Glutamatergic neuron (in vitro differentiated cells): ENCODE results near the gene PRR12. TPM values are rescaled to one million over a fixed set of nuclear protein-coding genes. Genes with fewer than 3 reads are reported as not detected.

Experiments
- DNase-seq: peaks from one replicate; pipeline ENCODE4 v3.0.0; 2022
- H3K27ac Mint-ChIP-seq: one replicate; pipeline ENCODE4 v1.8.0; 2020; ENCODE audit warnings: mild to moderate bottlenecking, mixed read lengths, inconsistent platforms; ENCODE audit not compliant: unreplicated experiment
- H3K27me3 Mint-ChIP-seq: one replicate; pipeline ENCODE4 v1.8.0; 2020; ENCODE audit warnings: mild to moderate bottlenecking, moderate library complexity, mixed read lengths, inconsistent platforms; ENCODE audit not compliant: unreplicated experiment
- H3K36me3 Mint-ChIP-seq: one replicate; pipeline ENCODE4 v1.8.0; 2020; ENCODE audit warnings: mild to moderate bottlenecking, mixed read lengths, inconsistent platforms; ENCODE audit not compliant: unreplicated experiment
- H3K4me1 Mint-ChIP-seq: one replicate; pipeline ENCODE4 v1.8.0; 2020; ENCODE audit warnings: mild to moderate bottlenecking, low read depth, mixed read lengths, inconsistent platforms; ENCODE audit not compliant: unreplicated experiment
- H3K4me3 Mint-ChIP-seq: one replicate; pipeline ENCODE4 v1.8.0; 2020; ENCODE audit warnings: mild to moderate bottlenecking, mixed read lengths, inconsistent platforms; ENCODE audit not compliant: unreplicated experiment
- H3K9me3 Mint-ChIP-seq: one replicate; pipeline ENCODE4 v1.8.0; 2020; ENCODE audit warnings: mild to moderate bottlenecking, moderate library complexity, mixed read lengths, inconsistent platforms; ENCODE audit not compliant: unreplicated experiment
- CTCF ChIP-seq: fragments of 200-600 bp; sonication (generic); IDR thresholded peaks from one replicate; pipeline ENCODE4 v1.5.0; 2021; ENCODE audit not compliant: partially characterized antibody, unreplicated experiment
- total RNA-seq: library from RNA; stranded (reverse); fragmentation: NEBNext Ultra II Directional; extraction: Animal tissue kit (Norgen Biotek cat#: 25700); gene quantifications from one replicate; pipeline ENCODE4 v1.2.1, GENCODE V29; 2021; ENCODE audit not compliant: unreplicated experiment

PRR12 gene
- total RNA-seq, 1 donor from 2014 or later = 39.2 TPM

DNA sequence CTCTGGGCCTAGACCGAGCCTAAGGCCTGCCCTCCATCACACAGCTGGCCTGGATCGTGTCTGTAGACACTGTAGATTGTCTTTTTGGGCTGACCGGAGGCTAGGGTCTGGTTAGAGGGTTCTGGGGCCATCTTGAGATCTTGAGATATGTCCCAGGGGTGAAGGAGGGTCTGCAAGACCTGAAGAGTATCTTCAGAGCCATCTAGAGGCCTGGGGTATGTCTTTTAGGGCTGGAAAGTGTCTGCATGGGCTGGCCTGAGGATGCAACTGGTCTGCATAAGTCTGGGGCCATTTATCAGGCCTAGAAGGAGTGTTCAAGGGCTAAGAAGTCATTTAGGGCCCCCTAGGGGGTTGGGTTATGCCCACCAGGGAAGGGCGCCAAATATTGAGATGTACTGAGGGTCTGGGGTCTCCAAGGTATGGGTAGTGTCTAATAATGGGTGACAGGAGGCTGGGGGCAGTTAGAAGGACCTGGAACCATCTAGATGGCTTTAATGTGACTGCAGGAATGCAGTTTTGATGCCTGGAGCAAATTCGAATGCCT lies 51.6 kb downstream of the PRR12 start:
- Mint-ChIP-seq H3K9me3 (peaks cover 14% of the 10 kb centered on the region), H3K4me3 (peak overlapping the region; percentile 100), H3K4me1 (peaks cover 38% of the 10 kb centered on the region), H3K36me3 (no peaks in the 10 kb centered on the region), H3K27me3 (peaks cover 11% of the 10 kb centered on the region), H3K27ac (peak overlapping the region; percentile 96)
- TF ChIP-seq CTCF = no peak
- no peak for DNase-seq

DNA sequence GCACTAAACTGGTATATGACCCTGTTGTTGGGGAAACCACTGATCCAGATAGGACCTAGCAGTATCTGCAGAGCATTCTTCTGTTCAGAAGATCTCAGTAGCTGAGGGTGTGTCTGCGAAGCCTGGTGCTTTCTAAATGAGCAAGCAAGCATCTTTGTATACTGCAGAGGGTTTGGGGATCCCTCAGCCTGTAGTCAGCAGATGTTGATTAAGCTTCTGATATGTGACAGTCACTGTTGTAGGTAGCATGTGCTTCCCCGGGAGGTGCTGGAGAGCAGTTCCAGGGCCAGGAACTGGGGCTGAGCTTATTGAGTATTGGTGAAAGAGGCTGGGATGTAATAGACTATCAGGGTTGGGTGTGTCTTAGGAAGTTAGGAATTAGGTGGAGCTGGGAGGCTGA lies 52.5 kb downstream of the PRR12 start:
- Mint-ChIP-seq H3K4me3 (peak overlapping the region; percentile 100), H3K36me3 (no peaks in the 10 kb centered on the region), H3K27ac (peak overlapping the region; percentile 6), H3K27me3 (peaks cover 7% of the 10 kb centered on the region), H3K9me3 (peaks cover 12% of the 10 kb centered on the region), H3K4me1 (peaks cover 34% of the 10 kb centered on the region)
- DNase-seq = no peak
- TF ChIP-seq CTCF = no peak

DNA sequence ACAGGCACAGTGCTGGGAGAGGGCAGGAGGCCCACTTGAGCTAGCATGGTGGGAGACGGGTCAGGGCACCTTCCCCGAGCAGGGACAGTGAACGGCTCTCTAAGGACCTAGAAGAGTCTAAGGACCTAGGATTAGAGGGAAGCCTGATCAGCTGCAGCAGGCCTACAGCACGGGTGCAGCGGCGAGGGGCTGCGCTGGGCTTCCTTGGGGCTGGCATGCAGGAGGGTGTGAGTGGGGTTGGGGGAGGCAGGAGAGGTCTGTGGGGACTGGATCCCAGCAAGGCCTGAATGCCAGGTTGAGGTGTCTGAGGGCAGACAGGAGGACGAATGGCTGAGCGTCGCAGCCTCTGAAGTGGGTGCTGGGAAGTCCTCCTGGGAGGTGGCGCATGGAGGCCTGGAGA lies 54.6 kb downstream of the PRR12 start:
- H3K27ac Mint-ChIP-seq = peak overlapping the region; percentile 62
- peaks cover 11% of the 10 kb centered on the region for H3K9me3 Mint-ChIP-seq
- DNase-seq = no peak
- no peak for TF ChIP-seq CTCF
- no peaks in the 10 kb centered on the region for H3K36me3 Mint-ChIP-seq
- H3K4me3 Mint-ChIP-seq = peak overlapping the region; percentile 30
- peaks cover 7% of the 10 kb centered on the region for H3K27me3 Mint-ChIP-seq
- peaks cover 25% of the 10 kb centered on the region for H3K4me1 Mint-ChIP-seq

GRCh38 chr19:49645995-49646394 lies 55.0 kb downstream of the PRR12 start:
- Mint-ChIP-seq H3K4me3 (peak overlapping the region; percentile 30), H3K27ac (peak overlapping the region; percentile 62), H3K27me3 (peaks cover 7% of the 10 kb centered on the region), H3K36me3 (no peaks in the 10 kb centered on the region), H3K4me1 (peaks cover 21% of the 10 kb centered on the region), H3K9me3 (peaks cover 12% of the 10 kb centered on the region)
- TF ChIP-seq CTCF = no peak
- no peak for DNase-seq

DNA sequence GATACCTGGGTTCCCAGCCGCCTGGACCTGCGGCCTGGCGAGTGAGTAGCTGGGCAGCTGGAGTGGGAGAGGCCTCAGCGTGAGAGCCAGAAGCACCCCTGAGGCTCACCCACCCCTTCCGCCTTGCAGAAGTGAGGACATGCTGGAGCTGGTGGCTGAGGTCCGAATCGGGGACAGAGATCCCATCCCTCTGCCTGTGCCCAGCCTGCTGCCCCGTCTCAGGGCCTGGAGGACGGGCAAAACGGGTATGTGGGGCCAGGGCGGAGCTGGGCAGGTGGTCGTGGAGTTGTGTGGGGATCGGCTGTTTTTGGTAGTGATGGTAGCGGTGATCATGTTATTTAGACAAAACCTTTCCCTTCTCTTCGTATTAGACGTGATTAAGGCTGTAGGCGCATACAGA lies 55.6 kb downstream of the PRR12 start:
- H3K27ac Mint-ChIP-seq = no peak overlapping the region

More for the DNA sequence above, 55.6 kb downstream of the PRR12 start:
- Mint-ChIP-seq H3K4me1 (peaks cover 20% of the 10 kb centered on the region), H3K9me3 (peaks cover 12% of the 10 kb centered on the region), H3K27me3 (peaks cover 7% of the 10 kb centered on the region), H3K36me3 (no peaks in the 10 kb centered on the region), H3K4me3 (no peak overlapping the region)
- DNase-seq = no peak
- TF ChIP-seq CTCF = no peak
